Endometrial microvascular endothelial cells (primary cell): ENCODE results near the gene LCP2. TPM values are rescaled to one million over a fixed set of nuclear protein-coding genes. Genes with fewer than 3 reads are reported as not detected.
"Not testable (repeated sequence)": the region's sequence is repeated elsewhere in the genome, so short reads cannot be mapped to it uniquely, and the experiment has no call there.

ENCODE experiments used
- in situ Hi-C: cut with HindIII; loops from 2 replicates; pipeline ENCODE4 v1.10.0; 2017; ENCODE audit warnings: low sequenced_read_pairs, low pct_unique_long_range_greater_than_20kb; ENCODE audit errors: inconsistent ontology term
- total RNA-seq: library from RNA; depleted of rRNA; stranded (reverse); fragments of >200 nt; gene quantifications from one replicate; pipeline ENCODE4 v1.2.3, GENCODE V29; 2015; ENCODE audit errors: inconsistent ontology term

Gene LCP2
- total RNA-seq, 1 donor from 2014 or later: 45.5 TPM

- in situ Hi-C loops: no loop called here
These were observed 35.2 kb downstream of the LCP2 start for GRCh38 chr5:170262061-170263045.

GRCh38 chr5:170261528-170262043, 36.0 kb downstream of the LCP2 start:
- in situ Hi-C loops: no loop called here

GRCh38 chr5:170257370-170257769, 40.2 kb downstream of the LCP2 start:
- in situ Hi-C loops: no loop called here

GRCh38 chr5:170256571-170256970, 41.0 kb downstream of the LCP2 start:
- in situ Hi-C loops: no loop called here

- in situ Hi-C loops: no loop called here
These were observed 43.5 kb downstream of the LCP2 start for GRCh38 chr5:170254056-170254455.

- in situ Hi-C loops: no loop called here
These were observed 44.7 kb downstream of the LCP2 start for GRCh38 chr5:170252720-170253350.

GRCh38 chr5:170252109-170252508, 45.5 kb downstream of the LCP2 start:
- in situ Hi-C loops: no loop called here

GRCh38 chr5:170251462-170251861, 46.1 kb downstream of the LCP2 start:
- in situ Hi-C loops: no loop called here

GRCh38 chr5:170250810-170251317, 46.7 kb downstream of the LCP2 start:
- in situ Hi-C loops: no loop called here

- in situ Hi-C loops: no loop called here
These were observed 48.2 kb downstream of the LCP2 start for GRCh38 chr5:170249355-170249754.

GRCh38 chr5:170248931-170249227, 48.7 kb downstream of the LCP2 start:
- in situ Hi-C loops: not testable (repeated sequence)

- in situ Hi-C loops: no loop called here
These were observed 49.2 kb downstream of the LCP2 start for GRCh38 chr5:170248172-170248930.

GRCh38 chr5:170247363-170247762, 50.2 kb downstream of the LCP2 start:
- in situ Hi-C loops: no loop called here

GRCh38 chr5:170246126-170246870, 51.3 kb downstream of the LCP2 start:
- in situ Hi-C loops: no loop called here

GRCh38 chr5:170245436-170245835, 52.1 kb downstream of the LCP2 start:
- in situ Hi-C loops: not testable (repeated sequence)

GRCh38 chr5:170238456-170239196, 59.0 kb downstream of the LCP2 start:
- in situ Hi-C loops: no loop called here

- in situ Hi-C loops: no loop called here
These were observed 61.4 kb downstream of the LCP2 start for GRCh38 chr5:170235876-170236864.
